Measurements from ENCODE around the gene FRA10AC1.
"Not testable (repeated sequence)": the region's sequence is repeated elsewhere in the genome, so short reads cannot be mapped to it uniquely, and the experiment has no call there.

FRA10AC1 gene

DNA sequence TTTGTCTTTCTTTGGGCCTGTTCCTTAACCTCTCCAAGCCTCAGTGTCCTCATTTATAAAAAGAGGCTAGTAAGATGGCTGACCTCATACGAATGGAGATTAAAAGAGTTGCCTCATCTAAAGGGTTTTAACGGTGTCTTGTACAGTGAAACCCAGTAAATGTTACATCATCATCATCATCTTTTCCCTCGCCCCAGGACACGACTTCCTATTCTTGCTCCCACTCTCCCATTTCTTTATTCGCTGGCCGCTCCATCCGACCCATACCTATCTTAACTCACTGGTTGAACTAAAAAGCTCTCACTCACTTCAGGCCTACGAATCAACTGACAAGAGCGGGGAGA is 554 bp downstream of the FRA10AC1 start:
- DNase-seq: no peak

DNA sequence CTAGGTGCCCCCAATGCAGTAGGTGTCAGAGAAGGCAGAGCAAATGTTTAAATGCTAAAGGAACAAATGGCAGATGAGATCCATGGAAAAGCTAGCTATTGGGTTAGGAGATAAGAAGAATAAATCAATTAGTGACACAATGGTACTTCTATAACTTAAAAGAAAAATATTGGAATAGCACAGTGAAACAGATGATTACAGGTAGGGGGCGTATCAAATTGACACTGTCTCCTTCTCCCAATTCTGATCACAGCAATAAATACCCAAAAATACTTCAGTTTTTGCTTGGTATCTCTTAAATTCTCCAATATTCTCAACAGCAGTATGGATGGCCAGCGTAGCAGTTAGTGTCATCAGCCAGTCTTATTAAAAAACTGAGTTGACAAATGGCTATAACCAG is 5.2 kb downstream of the FRA10AC1 start:
- DNase-seq: no peak

DNA sequence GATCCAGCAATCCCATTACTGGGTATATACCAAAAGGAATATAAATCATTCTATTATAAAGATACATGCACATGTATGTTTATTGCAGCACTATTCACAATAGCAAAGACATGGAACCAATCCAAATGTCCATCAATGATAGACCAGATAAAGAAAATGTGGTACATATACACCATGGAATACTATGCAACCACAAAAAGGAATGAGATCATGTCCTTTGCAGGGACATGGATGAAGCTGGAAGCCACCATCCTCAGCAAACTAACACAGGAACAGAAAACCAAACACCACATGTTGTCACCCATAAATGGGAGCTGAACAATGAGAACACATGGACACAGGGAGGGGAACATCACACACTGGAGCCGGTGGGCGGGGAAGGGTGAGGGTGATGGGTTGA is 5.8 kb downstream of the FRA10AC1 start:
- not testable (repeated sequence) for DNase-seq

DNA sequence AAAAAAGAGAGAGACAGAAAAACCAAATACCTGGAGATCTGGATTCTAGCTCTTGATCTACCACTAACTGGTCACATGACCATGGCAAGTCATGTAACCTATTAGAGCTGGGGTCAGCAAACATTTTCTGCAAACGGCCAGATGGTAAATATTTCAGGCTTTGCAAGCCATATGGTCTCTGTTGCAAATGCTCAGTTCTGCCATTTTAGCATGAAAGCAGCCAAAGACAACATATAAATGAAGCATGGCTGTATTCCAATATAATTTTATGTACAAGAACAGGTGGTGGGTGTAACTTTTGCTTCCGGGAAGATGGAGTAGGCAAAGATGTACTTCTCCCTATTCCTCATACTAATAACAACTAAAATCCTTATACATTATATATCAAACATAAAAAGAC is 6.7 kb downstream of the FRA10AC1 start:
- DNase-seq: no peak

DNA sequence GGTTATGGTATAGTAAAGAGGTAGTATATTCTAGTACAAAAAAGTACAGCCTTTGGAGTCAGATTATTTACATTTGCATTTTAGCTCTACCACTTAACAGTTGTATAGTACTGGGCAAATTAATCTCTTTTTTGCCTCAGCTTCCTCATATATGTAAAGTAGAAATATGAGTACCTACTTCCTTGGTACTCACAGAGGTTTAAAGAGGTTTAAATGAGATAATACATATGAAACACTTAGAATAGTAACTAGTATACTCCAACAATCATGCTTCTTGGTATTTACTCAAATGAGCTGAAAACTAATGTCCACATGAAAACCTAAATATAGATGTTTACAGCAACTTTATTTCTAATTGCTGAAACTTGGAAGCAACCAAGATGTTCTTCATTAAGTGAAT is 14.7 kb downstream of the FRA10AC1 start:
- no peak for DNase-seq

DNA sequence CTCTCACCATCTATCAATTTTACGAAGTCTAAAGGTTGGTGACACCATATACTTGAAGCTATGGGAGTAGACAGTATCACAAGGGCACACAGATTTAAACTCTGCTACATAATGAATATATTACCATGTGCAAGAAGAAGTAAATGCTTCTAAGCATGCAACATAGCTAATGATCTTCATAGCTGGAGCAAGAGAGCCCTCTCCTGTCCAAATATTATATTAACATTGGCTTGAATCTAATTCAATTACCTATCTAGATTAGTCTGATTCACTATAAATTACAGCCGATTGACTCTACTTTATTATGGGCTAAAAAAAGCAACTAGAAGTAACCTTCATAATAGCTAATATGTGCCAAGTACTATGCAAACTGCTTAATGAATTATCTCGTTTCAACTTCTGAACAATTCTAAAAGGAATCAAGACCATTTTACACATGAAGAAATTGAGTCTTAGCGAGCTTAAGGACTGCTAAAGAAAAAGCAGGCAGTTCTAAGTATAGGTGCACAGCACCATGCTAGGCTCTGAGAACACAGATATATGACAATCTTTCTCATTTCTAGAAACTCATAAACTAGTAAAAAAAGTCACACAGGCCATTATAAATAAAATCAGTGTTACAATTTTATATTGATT is 21.9 kb downstream of the FRA10AC1 start:
- DNase-seq: peak; percentile 3 to 20

DNA sequence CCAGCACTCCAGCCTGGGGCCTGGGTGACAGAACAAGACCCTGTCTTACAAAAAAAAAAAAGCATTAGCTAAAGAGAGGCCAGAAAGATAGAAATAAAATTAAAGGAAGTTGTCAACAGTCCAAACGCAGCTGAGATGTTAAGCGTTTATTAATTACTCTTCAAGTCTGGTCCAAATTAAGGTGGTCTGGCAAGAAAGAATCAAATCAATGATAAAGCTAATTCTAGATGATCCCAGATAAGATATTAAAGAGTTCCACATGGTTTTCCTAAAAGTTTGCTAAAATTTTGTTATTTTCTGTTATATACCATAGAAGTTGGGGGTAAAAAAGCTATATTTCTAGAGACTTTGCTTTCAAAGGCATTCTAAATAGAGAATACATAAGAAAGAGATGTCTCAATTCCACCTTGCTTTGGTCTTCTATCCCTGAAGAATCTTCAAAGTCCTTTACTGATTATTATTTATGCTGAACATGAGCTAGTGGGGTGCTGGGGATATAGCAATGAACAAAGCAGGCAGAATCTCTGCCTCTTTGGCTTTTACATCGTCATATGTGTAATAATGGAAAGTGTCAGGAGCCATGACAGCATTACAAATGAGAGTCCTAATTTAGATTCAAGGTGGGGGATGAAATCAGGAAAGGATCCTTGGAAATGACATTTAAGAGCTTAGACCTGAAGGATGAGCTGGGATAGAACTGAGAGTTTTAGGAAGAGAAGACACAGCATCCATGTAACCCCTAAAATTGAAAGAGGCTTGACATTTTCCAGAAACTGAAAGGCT is 23.4 kb downstream of the FRA10AC1 start:
- DNase-seq: no peak

DNA sequence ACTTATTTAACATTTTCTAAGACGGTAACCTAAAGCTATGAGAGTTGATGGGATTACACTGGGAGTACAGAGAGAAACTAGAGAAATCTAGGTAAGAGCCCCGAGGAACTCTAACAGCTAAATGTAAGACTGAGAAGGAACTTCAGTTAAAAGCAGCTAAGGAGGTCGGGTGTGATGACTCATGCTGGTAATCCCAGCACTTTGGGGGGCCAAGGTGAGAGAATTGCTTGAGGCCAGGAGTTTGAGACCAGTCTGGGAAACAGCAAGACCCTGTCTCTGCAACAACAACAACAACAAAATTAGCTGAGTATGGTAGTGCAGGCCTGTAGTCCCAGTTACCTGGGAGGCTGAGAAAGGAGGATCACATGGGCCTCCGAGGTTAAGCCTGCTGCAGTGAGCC is 24.0 kb downstream of the FRA10AC1 start:
- no peak for DNase-seq

DNA sequence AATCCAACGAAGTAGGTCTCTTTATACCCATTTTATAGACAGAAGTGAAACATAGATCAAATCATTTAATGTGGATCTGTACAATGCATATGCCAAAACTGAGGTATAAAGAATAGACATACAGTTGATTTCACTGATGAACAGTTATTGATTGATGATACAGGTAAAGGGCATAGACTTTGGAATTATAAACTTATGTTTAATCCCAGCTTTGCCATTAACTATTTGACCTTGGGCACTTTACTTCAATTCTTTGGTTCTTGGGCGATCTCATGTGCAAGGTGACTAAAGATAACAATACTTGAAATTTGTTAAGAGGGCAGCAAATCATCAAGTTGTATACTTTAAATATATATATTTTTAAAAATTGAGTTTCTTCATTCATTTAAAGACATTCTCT is 28.6 kb downstream of the FRA10AC1 start:
- DNase-seq: no peak

DNA sequence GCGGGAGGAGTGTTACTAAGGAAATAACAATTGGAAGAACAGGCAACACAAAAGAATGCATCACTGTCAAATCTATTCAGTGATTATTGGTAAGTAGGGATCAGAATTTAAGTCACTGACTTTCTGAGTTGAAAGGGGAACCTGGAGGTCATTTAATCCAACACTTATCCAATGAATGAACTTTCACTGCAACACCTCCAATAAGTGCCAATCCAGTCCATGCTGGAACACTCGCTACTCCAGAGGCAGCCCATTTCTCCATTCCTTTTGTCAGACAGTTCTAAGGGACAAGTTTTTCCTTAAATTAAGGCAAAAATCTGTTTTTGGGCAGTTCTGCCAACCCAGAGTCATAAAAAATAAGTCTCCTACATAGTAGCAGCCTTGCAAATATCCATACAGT is 29.5 kb downstream of the FRA10AC1 start:
- no peak for DNase-seq

DNA sequence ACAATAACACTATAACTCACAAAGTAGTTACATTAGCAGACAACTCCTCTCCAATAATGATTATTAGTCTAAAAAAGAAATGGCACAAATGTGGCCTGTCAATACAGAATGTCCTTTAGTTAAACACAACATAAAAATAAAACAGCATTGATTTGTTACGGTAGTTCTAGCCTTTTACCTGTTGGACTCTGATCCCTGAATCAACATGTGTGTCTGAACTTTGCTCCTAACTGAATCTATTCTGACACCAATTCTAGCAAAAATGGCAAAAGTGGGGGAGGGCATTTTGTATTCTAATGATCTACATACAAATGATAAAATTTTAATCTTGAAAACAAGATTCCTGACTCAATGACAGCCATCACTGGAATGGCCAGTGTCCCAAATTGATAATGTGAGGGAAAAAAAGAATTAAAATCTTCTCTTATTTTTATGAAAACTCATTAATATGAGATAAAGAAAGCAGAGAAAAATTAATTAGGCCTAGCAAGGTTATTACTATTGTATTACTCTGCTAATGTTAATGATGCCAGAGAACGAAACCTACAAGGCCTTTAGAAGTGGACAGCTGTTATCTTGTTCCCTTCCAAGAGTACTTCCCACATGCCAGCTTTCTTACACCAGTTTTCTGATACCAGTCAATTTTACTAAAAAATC is 30.2 kb downstream of the FRA10AC1 start:
- no peak for DNase-seq

DNA sequence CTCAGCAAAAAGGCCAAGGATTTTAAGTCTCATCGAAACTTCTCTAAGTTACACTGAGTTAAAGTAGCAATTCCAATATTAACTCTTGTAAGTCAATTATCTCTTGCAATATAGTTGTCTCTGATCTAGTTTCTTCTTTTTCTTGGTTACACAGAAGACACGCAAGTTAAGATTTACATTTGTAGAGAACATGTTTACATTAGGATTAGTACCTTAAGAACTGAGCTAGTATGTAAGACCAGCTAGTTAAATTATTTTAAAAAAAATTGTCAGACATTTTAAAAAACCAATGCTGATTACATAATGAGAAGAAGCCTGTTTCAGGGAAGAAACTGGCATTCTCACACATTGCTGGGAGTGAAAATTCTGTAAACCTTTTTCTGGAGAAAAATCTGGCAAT is 31.4 kb downstream of the FRA10AC1 start:
- DNase-seq: no peak

DNA sequence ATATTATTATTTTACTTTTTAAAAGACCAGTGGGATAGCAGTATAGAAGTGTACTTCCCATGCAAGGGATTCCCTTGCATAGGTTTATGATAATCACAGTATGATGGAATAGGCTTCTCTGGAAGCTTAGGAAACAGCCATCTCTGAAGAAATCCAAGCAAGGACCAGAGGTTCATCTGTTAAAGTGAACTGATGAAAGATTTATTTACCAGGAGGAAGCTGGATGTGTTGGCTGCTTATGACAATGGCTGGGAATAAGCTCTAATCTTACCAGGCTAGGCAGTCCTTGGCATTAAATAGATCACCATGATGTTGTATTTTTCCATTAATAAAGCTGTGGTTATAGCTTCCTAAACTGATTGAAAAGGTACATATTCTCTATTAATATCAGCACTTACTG is 32.0 kb downstream of the FRA10AC1 start:
- no peak for DNase-seq

DNA sequence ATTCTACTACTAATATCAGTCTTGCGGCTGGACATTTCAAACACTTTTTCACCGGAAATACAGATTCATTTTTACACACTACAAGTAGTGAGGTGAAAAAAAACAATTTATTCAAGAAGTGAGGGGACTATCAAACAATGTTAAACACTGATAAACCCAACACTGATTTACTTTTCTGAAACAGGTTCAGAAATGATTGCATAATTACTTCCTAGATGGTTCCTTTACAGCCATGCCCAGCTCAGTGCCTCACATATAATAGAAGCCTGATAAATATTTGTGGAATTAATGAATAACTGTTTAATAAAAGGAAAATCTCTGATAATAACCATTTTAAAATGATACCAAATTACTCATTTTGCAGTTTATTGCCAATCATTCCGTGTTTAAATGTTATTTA is 34.6 kb downstream of the FRA10AC1 start:
- DNase-seq: no peak

DNA sequence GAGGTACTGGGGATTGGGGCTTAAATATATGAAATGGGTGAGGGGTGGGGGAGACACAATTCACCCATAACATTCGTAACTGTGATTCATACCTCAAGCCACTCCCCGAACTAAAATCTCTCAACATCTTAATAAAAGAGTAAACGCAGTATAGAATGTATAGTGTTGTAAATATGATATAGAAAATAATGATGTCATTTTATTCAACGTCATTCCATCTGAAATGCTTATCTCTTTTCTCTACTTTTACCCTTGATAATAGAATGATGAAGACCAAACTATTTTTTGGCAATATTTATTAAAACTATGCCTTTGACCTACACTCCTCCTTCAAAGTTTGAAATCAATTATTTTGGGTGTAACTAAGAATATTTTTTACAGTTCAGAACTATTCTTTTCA is 36.4 kb downstream of the FRA10AC1 start:
- no peak for DNase-seq

DNA sequence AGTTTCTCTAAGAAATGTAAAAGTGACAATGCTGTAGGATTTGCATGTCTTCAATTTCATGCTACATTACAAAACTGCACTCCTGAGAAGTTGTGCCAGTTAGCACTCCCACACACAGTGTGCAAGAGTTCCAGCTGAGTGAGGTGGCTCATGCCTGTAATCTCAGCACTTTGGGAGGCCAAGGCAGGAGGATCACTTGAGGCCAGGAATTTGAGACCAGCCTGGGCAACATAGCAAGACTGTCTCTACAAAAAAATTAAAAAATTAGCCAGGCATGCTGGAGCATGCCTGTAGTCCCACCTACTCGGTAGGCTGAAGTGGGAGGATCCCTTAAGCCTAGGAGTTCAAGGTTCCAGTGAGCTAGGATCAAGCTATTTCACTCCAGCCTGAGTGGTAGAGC is 44.6 kb downstream of the FRA10AC1 start:
- DNase-seq: no peak

DNA sequence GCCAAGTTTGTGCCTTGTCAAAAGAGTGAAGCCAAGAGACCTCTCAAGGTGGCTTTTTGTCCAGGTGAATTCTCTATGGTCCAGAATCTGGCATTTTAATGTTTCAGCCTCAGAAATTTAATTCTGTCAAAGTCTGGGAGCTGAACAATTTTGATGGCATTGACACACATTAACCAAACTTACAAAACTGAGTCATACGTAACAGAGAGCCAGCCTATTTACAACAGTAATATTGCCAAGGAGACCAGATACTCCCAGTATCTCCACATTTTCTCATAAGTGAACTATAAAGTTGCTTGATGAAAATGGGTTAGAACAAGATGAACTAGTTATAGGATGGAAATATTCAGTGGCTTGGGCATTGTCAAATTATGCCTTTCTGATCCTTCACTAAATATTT is 46.2 kb downstream of the FRA10AC1 start:
- DNase-seq: no peak

DNA sequence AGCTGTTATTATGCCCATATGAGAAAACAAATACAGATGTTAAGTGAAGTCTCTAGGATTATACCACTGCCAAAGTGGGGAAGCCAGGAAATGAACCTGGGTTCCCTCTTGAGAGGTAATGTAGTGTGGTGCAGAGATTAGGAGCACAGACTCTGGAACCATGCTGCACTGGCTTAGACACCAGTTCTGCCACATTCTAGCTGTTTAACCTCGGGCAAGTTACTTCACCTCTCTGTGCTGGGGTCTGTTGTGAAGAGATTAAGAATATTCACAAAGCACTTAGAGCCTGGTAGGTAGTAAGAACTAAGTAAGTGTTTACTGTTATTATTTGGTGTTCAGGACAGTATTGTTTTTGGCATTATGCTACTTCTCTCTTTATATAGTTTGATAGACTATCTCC is 48.2 kb downstream of the FRA10AC1 start:
- DNase-seq: no peak

DNA sequence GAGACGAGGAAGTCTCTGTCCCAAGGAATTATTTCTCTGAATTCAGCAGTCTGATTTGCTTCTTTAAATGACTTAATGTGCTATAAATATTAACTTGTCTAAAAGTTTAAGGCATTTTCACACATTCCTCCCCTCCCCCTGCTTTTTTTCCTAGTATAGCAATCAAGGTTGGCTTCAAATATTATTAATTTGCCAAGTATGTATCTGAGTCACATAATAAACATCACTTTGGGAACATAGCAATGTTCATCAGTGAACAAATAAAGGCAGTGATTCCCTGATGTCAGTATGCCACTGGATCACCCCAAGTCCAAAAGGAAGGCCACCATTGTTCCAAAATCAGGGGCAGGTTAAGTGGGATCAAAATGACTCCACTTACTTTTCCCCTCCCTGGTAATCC is 49.5 kb downstream of the FRA10AC1 start:
- DNase-seq: no peak

DNA sequence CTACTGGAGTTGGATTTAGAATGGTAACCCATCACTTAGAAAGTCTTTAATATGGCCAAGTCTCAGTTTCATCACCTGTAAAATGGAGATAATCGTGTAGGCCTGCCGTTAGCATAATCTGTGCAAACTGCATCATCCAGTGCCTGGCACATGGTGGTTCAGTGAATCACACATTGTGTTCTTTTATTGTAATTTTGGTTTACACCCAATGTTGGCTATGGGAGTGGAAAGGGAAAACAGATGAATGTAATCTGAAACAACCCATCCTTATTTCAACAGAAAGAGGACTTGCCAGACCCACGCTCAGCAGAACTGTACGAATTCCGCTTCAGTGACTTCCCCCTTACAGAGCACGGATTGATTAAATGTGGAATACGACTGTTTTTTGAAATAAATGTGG is 62.6 kb downstream of the FRA10AC1 start:
- DNase-seq: no peak

DNA sequence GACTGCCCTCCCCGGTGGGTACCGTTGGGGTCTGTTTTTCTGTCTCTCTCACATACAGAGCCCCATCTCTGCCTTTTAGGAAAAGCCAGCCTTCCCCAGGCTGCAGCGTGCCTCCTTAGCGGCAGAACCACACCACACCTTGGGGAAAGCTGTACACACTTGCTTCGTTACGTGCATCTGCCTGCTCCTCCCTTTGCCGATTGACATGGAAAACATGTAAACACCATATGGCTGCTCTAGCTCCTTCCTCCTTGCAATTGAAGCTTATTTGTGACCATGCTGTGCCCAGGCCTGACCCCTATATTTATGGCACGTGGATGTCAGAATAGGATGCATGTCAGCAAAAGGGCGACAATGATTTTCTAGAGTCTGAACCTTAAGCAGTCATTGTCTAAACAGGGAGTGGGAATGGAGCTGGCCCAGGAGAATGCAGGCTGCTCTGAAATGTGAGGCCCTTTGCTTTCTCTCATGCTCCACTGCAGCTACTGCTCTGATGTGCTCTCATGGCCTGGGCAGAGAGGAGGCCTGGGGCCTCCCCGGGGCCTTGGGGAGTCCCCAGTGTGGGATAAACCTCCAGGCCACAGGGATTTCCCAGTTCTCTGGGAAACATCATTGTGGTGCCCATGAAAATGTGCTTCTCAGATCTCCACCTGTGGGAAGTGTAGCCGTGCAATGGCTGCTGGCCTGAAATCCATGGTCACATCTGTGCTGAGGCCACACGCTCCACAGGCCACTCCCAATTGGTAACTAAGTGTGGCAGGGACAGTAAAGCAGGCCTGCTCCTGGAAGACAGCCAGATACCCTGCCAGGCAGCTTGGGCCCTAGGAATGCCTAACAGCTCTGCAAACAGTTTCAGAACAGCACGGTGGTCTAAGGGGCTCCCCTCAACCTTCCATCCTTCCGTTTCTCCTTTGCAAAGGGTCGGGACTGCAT is 71.5 kb downstream of the FRA10AC1 start:
- DNase-seq: no peak

DNA sequence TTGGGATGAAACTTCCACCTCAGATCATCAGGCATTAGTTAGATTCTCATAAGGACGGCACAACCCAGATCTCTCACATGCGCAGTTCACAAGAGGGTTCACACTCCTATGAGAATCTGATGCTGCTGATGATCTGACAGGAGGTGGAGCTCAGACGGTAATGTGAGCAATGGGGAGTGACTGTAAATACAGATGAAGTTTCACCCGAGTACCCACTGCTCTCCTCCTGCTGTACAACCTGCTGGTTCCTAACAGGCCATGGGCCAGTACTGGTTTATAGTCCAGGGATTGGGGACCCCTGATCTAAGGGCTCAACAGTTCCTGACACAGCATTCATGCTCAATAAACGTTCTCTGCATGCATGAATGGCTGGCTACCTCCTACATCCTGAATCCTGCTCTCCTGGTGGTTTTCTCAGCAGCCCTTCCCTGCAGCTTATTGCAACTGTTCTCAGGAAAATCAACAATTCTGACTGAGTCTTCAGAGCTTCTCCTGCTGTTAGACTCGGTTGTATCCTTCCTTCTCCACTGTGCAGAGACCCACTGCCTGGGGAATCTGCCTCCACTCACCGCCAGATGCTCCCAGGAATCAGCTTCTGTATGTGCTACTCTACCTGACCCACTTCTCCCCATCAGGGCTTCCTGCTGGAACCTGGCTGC is 72.6 kb downstream of the FRA10AC1 start:
- DNase-seq: no peak

DNA sequence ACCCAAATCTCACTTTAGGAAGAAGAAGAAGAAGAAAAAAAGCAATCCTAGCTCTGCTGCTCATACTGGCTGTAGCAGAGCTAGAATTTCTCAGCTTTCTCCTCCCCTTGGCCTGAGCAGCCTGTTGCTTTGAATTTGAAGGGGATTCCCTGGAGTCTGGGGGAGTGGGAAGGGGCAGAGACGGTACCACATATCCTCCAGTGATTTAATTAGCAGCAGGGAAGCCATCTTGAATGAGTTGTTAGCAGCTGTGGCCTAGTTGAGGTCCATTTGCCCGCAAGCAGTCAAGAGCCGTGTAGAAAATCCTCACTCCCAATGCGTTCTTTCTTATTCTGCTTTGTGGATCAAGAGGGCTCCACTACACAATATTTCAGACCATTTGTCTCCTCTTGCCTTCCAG is 73.5 kb downstream of the FRA10AC1 start:
- no peak for DNase-seq
